Esophagus mucosa (tissue), 1 donor: Measurements from ENCODE around the gene OR51S1. TPM values are rescaled to one million over a fixed set of nuclear protein-coding genes. Genes with fewer than 3 reads are reported as not detected.
"Not testable (repeated sequence)": the region's sequence is repeated elsewhere in the genome, so short reads cannot be mapped to it uniquely, and the experiment has no call there.

Experiments used
- ATAC-seq: fragments of 200-7000 bp; cut with Tn5 transposase; one replicate; pipeline ENCODE4 v1.9.1; 2020
- total RNA-seq: library from RNA; stranded (reverse); gene quantifications from one replicate; pipeline ENCODE4 v1.2.4, GENCODE V29; 2023
- donor health status: DM: yes; HTN: yes; CAD: no.

The OR51S1 gene
- total RNA-seq, 1 donor from 2014 or later: not detected

- ATAC-seq: no peak
These were observed 44.7 kb downstream of the OR51S1 start, which contains the start of gene OR52R1 for GRCh38 chr11:4804280-4804679. OR52R1 (minus strand) TSS chr11:4804380; CDS start chr11:4804380, 0 bp downstream.

DNA sequence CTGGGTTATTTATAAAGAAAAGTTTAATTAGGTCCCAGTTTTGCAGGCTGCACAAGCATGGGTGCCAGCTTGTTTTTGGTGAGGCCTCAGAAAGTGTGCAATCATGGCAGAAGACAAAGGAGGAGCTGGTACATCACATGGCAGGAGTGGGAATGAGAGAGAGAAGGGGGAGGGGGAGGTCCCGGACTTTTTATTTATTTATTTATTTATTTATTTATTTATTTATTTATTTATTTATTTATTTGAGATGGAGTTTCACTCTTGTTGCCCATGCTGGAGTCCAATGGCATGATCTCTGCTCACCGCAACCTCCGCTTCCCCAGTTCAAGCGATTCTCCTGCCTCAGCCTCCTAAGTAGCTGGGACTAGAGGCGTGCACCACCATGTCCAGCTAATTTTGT is 47.7 kb downstream of the OR51S1 start:
- ATAC-seq: not testable (repeated sequence)

DNA sequence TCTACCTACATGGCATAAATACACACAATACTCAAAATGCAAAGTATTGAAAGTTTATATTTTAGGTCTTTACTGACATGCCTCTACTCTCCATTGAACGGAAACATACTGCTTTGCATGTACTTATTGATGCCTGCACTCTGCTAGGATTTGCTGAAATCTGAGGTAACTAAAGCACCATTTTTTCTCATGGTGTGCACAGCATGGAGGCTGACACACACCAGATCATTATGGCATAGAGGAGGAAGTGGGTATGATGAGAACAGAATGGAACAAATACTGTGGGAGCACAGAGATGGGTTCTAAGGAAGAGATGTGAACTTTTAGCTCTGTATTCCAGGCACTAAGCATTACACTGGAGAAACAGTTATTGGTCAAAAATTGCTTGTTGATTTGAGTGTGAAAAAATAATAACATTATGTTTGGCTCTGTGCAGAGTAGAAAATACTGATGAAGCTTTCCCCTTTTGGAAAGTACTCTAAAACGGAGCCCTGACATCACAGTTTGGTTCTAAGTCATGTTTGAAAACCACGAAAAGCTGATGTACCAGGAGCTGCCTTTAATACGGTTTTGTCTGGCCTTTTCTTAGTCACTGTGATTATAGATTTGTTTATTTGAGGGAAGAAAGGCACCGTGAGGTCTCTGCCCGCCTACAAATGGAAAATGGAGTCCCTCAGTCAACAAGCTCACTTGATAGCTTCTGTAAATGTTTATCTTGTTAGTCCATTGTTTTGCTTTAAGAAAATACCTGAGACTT is 50.4 kb downstream of the OR51S1 start:
- no peak for ATAC-seq

Other genes starting within 250 kb of the OR51S1 start
- gene TRIM68, start 241.0 kb downstream of the OR51S1 start, total RNA-seq: 4.7 TPM
- not detected for gene OR51D1, start 211.7 kb downstream of the OR51S1 start, total RNA-seq
- gene OR51E1, start 205.2 kb downstream of the OR51S1 start, total RNA-seq: not detected
- not detected for gene OR51E2, start 151.4 kb downstream of the OR51S1 start, total RNA-seq
- gene MMP26, start 144.4 kb downstream of the OR51S1 start, total RNA-seq: not detected
- gene OR51F1, start 79.3 kb downstream of the OR51S1 start, total RNA-seq: not detected
- gene OR52R1, start 44.8 kb downstream of the OR51S1 start, total RNA-seq: not detected
- gene OR51F2, start 27.9 kb downstream of the OR51S1 start, total RNA-seq: not detected
- not detected for gene OR51T1, start 32.7 kb upstream of the OR51S1 start, total RNA-seq
- not detected for gene OR51A7, start 54.6 kb upstream of the OR51S1 start, total RNA-seq
- not detected for gene OR51G2, start 70.1 kb upstream of the OR51S1 start, total RNA-seq
- not detected for gene OR51G1, start 75.1 kb upstream of the OR51S1 start, total RNA-seq
- not detected for gene OR51A4, start 98.4 kb upstream of the OR51S1 start, total RNA-seq
- not detected for gene OR51A2, start 106.5 kb upstream of the OR51S1 start, total RNA-seq
- gene OR51L1, start 145.6 kb upstream of the OR51S1 start, total RNA-seq: not detected
- gene OR52J3, start 197.3 kb upstream of the OR51S1 start, total RNA-seq: not detected
- gene OR52E2, start 210.4 kb upstream of the OR51S1 start, total RNA-seq: not detected
- gene OR52E1, start 220.4 kb upstream of the OR51S1 start, total RNA-seq: not detected